VCaP (cell line): ENCODE results near the gene TMEM126B.
"Not testable (repeated sequence)": the region's sequence is repeated elsewhere in the genome, so short reads cannot be mapped to it uniquely, and the experiment has no call there.

Source experiments
- H3K27ac ChIP-seq: fragments of 450-650 bp; 2 replicates; pipeline ENCODE4 v1.5.1; 2017
- TF ChIP-seq, protein P1 (sequence below): fragments of 450-650 bp; conservative IDR thresholded peaks from 2 replicates; pipeline ENCODE4 v1.5.1; 2017; ENCODE audit warnings: mild to moderate bottlenecking, moderate library complexity

Gene TMEM126B

DNA sequence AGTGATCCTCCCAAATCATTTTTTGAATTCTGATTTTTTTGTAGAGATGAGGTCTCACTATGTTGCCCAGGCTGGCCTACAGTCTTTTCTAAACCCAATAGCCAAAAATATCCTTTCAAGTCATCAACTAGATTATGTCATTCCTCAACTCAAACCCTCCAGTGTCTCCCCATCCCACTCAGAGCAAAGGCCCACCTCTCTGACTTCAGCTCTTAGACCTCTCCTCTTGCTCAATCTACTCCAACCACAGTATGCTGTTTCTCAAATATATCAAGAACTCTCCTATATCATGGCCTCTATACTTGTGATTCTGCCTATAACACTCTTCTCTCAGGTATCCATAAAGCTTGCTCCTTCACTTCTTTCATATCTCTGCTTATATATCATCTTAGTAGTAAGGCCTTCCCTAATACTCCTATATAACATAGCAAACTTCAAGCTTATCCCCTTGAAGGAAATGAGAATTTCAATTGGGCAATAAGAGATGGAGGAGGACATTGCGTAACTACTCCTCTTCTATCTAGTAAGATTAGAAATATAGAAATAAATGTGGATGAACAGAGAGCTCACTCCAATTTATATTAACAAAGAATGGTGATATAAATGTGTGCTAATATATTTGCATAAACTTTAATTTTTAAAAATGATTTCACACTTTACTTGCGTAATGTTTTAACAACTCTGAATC is 25.7 kb upstream of the TMEM126B start:
- TF ChIP-seq, protein P1, sequence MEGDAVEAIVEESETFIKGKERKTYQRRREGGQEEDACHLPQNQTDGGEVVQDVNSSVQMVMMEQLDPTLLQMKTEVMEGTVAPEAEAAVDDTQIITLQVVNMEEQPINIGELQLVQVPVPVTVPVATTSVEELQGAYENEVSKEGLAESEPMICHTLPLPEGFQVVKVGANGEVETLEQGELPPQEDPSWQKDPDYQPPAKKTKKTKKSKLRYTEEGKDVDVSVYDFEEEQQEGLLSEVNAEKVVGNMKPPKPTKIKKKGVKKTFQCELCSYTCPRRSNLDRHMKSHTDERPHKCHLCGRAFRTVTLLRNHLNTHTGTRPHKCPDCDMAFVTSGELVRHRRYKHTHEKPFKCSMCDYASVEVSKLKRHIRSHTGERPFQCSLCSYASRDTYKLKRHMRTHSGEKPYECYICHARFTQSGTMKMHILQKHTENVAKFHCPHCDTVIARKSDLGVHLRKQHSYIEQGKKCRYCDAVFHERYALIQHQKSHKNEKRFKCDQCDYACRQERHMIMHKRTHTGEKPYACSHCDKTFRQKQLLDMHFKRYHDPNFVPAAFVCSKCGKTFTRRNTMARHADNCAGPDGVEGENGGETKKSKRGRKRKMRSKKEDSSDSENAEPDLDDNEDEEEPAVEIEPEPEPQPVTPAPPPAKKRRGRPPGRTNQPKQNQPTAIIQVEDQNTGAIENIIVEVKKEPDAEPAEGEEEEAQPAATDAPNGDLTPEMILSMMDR, result no peak
- no peak overlapping the region for H3K27ac ChIP-seq

DNA sequence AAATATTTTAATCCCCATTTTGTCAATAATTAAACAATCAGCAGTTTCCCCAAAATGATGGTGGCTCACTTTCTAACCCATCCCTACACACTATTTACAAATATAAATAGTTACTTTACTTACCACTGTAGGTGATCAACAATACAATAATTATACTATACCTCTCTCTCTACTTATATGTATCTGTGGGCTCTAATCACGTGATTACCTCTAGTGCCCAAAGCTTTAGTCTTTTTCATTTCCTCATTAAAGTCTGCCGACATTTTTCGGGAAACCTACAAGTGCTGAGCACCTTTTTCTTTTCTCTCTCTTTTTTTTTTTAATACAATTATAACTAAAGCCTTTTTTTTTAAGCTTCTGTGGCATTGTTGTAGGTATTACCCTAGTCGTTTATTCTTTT is 25.2 kb upstream of the TMEM126B start:
- no peak overlapping the region for H3K27ac ChIP-seq
- TF ChIP-seq, protein P1, result no peak

DNA sequence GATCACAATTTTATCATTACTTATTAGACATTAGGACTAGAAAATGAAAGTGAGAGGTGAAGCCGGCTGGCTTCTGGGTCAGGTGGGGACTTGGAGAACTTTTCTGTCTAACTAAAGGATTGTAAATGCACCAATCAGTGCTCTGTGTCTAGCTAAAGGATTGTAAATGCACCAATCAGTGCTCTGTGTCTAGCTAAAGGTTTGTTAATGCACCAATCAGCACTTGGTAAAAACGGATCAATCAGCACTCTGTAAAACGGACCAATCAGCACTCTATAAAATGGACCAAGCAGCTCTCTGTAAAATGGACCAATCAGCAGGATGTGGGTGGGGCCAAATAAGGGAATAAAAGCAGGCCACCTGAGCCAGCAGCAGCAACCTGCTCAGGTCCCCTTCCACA is 22.2 kb upstream of the TMEM126B start:
- H3K27ac ChIP-seq, result not testable (repeated sequence)

DNA sequence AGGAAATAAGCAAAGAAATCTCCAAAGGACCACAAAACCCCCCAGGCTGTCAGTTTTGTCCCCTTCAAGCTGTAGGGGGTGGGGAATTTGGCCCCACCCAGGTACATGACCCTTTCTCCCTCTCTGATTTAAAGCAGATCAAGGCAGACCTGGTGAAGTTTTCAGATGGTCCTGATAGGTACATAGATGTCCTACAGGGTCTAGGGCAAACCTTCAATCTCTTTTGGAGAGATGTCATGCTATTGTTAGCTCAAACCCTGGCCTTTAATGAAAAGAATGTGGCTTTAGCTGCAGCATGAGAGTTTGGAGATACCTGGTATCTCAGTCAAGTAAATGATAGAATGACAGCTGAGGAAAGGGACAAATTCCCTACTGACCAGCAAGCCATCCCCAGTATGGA is 19.8 kb upstream of the TMEM126B start:
- not testable (repeated sequence) for H3K27ac ChIP-seq

DNA sequence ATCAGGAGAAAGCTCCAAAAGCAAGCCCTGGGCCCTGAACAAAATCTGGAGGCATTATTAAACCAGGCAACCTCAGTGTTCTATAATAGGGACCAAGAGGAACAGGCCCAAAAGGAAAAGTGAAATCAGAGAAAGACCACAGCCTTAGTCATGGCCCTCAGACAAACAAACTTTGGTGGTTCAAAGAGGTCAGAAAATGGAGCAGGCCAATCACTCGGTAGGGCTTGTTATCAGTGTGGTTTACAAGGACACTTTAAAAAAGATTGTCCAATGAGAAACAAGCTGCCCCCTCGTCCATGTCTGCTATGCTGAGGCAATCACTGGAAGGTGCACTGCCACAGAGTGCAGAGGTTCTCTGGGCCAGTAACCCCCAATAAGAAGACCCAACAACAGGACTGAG is 19.1 kb upstream of the TMEM126B start:
- not testable (repeated sequence) for H3K27ac ChIP-seq

DNA sequence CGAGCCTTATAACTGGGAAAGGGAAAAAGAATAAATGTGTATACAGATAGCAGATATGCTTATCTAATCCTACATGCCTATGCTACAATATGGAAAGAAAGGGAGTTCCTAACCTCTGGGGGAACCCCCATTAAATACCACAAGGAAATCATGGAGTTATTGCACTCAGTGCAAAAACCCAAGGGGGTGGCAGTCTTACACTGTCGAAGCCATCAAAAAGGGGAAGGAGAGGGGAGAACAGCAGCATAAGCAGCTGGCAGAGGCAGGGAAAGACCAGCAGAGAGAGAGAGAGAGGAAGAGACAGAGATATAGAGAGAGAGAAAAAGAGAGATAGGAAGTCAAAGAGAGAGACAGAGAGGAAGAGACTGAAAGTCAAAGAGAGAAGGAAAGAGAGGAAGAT is 16.8 kb upstream of the TMEM126B start:
- H3K27ac ChIP-seq, result not testable (repeated sequence)

DNA sequence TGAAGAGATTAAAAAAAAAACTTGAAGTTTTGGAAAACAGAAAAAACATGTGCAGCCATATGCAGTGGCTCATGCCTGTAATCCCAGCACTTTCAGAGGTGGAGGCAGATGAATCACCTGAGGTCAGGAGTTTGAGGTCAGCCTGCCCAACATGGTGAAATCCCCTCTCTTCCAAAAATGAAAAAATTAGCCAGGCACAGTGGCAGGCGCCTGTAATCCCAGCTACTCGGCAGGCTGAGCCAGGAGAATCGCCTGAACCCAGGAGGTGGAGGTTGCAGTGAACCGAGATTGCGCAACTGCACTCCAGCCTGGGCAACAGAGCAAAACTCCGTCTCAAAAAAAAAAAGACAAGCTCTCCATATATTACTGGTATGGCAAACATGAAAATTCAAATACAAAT is 8.9 kb upstream of the TMEM126B start:
- no peak overlapping the region for H3K27ac ChIP-seq
- TF ChIP-seq, protein P1, result no peak

DNA sequence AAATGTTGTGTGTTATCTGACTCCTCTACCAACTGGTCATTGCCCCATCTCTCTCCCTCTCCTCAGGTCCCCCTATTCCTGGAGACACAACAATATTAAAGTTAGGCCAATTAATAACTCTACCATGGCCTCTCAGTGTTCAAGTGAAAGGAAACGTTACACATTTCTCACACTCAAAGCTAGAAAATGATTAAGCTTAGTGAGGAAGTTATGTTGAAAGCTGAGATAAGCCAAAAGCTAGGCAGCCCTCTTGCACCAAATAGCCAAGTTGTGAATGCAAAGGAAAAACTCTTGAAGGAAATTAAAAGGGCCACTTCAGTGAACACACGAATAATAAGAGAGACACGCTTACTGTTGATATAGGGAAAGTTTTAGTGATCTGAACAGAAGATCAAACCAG is 8.1 kb upstream of the TMEM126B start:
- no peak overlapping the region for H3K27ac ChIP-seq
- TF ChIP-seq, protein P1, result no peak

DNA sequence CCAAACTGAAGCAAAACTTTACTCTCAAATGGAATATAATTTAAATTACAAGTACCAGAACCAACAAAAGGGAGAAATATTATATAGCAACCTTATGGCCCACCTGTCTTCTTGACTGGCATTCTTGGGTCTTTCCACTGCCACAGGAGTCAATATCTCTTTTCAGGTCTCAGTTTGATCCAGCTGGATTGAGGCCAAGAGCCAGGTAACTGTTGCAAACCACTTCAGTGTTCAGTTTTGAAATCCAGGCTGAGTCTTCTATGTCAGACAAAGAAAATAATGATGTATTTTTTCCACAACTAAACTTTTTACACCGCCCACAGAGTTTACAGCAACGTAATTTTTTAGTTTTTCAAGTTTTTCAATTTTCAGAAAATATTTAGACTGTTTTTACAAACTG is 1.9 kb upstream of the TMEM126B start:
- H3K27ac ChIP-seq, result peak overlapping the region; percentile 78; the same call in 1 of the 2 replicates
- TF ChIP-seq, protein P1, result no peak

DNA sequence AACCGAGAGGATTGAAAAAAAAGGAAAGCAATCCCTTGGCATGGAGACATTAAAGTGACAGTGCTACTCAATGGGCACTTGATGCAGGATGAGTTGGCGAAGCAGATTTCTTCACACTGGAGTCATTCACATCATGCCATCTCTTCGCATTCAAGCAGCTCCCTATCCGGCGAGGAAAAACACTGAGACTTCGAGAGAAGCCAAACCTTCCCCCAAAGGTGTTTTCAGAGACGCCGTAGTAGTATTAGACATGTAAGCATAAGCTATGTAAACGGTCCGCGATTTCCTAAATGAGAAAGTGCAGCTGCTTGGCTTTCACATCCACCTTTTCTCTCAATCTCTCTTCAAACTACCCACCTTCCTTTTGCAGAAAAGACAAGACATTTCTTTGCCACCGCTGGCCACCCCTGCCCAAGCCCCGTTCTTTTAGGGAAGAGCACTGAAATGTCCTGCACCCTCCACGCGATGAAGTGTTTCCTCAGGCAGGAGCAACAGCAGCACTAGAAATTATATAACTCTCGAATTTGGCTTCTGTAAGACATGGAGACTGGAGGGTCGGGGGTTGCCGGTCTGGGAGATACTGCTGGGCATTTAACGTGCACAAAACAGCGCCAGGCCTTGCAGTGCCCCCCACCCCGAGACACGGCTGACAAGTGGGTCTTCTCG is 928 bp upstream of the TMEM126B start, which contains the start of gene DLG2:
Gene DLG2 (minus strand): TSS at position 13 of the 666 bp plus-strand sequence.
- peak within 1 kb of the TSS; percentile 78 for H3K27ac ChIP-seq
- TF ChIP-seq, protein P1, result no peak
